HL-60 (cell line): ENCODE results near the gene ITSN2.

Experiments used
- DNase-seq, 2 experiments: peaks; one replicate each; pipeline ENCODE4 v3.0.0-alpha.2; 2010 to 2020; ENCODE audit warnings: low read depth in 1 of 2, low spot score in 1 of 2
- H3K27ac ChIP-seq: fragments of 250-450 bp; sonication (Bioruptor Pico); replicated peaks from 2 replicates; pipeline ENCODE4 v1.5.1; 2020; ENCODE audit warnings: mild to moderate bottlenecking, moderate library complexity
- H3K27me3 ChIP-seq: fragments of 250-450 bp; sonication (Bioruptor Pico); 2 replicates; pipeline ENCODE4 v1.5.1; 2021; ENCODE audit warnings: mild to moderate bottlenecking, moderate library complexity; ENCODE audit not compliant: insufficient read depth, poor library complexity, severe bottlenecking
- H3K4me3 ChIP-seq: replicated peaks from 2 replicates; pipeline ENCODE4 v1.5.1; 2011; ENCODE audit warnings: mild to moderate bottlenecking, control low read depth, low read length; ENCODE audit not compliant: insufficient read depth
- GABPA ChIP-seq: IDR thresholded peaks from 2 replicates; pipeline ENCODE4 v1.6.1; 2012; ENCODE audit warnings: low read depth
- POLR2AphosphoS5 ChIP-seq: IDR thresholded peaks from 2 replicates; pipeline ENCODE4 v1.6.1; 2012; ENCODE audit warnings: low read depth
- SPI1 ChIP-seq: IDR thresholded peaks from 2 replicates; pipeline ENCODE4 v1.6.1; 2012; ENCODE audit warnings: low read depth, mild to moderate bottlenecking, borderline replicate concordance
- TF ChIP-seq, protein P1 (sequence below): IDR thresholded peaks from 2 replicates; pipeline ENCODE4 v1.6.1; 2012; ENCODE audit warnings: low read depth; ENCODE audit not compliant: insufficient replicate concordance
- TF ChIP-seq, protein P2 (sequence below): IDR thresholded peaks from one replicate; pipeline ENCODE4 v1.5.1; 2011; ENCODE audit warnings: low read length, control low read depth, inconsistent platforms; ENCODE audit not compliant: insufficient read depth

The ITSN2 gene

DNA sequence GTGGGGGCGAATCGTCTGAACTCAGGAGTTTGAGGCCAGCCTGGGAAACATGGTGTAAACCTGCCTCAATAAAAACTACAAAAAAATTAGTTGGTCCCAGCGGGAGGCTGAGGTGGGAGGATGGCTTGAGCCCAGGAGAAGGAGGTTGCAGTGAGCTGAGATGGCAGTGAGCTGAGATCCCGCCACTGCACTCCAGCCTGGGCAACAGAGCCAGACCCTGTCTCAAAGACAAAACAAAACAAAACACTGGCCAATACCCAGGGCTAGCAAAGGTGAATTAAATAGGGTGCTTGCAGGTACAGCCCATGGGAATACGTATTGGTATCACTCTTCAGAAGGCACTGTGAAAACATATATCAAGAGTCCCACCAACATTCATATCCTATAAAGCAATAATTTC lies 7.0 kb downstream of the ITSN2 start:
- DNase-seq: no peak
- no peaks in the 10 kb centered on the region for H3K27me3 ChIP-seq
- H3K4me3 ChIP-seq: no peak overlapping the region
- H3K27ac ChIP-seq: no peak overlapping the region
- TF ChIP-seq, protein P1, sequence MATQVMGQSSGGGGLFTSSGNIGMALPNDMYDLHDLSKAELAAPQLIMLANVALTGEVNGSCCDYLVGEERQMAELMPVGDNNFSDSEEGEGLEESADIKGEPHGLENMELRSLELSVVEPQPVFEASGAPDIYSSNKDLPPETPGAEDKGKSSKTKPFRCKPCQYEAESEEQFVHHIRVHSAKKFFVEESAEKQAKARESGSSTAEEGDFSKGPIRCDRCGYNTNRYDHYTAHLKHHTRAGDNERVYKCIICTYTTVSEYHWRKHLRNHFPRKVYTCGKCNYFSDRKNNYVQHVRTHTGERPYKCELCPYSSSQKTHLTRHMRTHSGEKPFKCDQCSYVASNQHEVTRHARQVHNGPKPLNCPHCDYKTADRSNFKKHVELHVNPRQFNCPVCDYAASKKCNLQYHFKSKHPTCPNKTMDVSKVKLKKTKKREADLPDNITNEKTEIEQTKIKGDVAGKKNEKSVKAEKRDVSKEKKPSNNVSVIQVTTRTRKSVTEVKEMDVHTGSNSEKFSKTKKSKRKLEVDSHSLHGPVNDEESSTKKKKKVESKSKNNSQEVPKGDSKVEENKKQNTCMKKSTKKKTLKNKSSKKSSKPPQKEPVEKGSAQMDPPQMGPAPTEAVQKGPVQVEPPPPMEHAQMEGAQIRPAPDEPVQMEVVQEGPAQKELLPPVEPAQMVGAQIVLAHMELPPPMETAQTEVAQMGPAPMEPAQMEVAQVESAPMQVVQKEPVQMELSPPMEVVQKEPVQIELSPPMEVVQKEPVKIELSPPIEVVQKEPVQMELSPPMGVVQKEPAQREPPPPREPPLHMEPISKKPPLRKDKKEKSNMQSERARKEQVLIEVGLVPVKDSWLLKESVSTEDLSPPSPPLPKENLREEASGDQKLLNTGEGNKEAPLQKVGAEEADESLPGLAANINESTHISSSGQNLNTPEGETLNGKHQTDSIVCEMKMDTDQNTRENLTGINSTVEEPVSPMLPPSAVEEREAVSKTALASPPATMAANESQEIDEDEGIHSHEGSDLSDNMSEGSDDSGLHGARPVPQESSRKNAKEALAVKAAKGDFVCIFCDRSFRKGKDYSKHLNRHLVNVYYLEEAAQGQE: no peak
- TF ChIP-seq POLR2AphosphoS5: no peak
- no peak for TF ChIP-seq GABPA
- TF ChIP-seq, protein P2, sequence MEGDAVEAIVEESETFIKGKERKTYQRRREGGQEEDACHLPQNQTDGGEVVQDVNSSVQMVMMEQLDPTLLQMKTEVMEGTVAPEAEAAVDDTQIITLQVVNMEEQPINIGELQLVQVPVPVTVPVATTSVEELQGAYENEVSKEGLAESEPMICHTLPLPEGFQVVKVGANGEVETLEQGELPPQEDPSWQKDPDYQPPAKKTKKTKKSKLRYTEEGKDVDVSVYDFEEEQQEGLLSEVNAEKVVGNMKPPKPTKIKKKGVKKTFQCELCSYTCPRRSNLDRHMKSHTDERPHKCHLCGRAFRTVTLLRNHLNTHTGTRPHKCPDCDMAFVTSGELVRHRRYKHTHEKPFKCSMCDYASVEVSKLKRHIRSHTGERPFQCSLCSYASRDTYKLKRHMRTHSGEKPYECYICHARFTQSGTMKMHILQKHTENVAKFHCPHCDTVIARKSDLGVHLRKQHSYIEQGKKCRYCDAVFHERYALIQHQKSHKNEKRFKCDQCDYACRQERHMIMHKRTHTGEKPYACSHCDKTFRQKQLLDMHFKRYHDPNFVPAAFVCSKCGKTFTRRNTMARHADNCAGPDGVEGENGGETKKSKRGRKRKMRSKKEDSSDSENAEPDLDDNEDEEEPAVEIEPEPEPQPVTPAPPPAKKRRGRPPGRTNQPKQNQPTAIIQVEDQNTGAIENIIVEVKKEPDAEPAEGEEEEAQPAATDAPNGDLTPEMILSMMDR: no peak
- no peak for TF ChIP-seq SPI1

DNA sequence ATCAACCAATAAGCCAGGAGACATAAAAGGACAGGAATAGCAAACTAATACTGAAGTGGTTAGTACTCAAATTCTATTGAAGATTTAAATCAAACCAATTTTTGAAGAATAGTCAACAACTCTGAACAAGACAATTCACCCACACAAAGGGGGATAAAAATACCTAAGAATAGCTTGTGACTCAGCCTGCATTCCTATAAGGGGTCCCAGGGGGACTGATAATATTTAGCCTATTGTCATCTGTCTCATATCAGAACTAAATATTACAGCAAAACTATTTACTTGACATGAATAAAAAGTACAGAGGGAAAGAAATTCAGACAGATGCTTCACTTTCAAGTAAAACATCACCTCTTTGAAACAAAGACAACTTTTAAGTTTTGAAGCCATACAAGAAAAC lies 7.7 kb downstream of the ITSN2 start:
- no peaks in the 10 kb centered on the region for H3K27me3 ChIP-seq
- H3K4me3 ChIP-seq: no peak overlapping the region
- no peak for DNase-seq
- no peak overlapping the region for H3K27ac ChIP-seq
- TF ChIP-seq SPI1 (no peak), GABPA (no peak), POLR2AphosphoS5 (no peak)
- TF ChIP-seq, protein P2: no peak
- TF ChIP-seq, protein P1: no peak

DNA sequence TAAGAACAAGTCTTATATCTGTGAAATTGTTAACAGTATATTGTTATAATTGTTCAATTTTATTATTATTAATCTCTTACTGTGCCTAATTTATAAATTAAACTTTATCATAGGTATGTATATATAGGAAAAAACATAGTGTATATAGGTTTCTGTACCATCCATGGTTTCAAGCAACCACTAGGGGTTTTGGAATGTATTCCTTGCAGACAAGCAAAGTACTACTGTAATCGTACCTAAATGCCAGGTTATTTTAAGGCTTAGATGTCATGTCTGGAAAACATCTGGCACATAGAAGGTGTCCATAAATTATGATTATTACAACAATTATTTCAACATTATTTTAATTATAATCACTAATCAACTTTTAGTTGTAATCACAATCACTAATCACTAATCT lies 8.4 kb downstream of the ITSN2 start:
- H3K4me3 ChIP-seq: no peak overlapping the region
- no peak for DNase-seq

More for the DNA sequence above, 8.4 kb downstream of the ITSN2 start:
- Histone ChIP-seq H3K27me3 (no peaks in the 10 kb centered on the region), H3K27ac (no peak overlapping the region)
- no peak for TF ChIP-seq POLR2AphosphoS5
- TF ChIP-seq, protein P2: no peak
- no peak for TF ChIP-seq GABPA
- TF ChIP-seq, protein P1: no peak
